Activated CD8-positive, alpha-beta memory T cell treated with anti-CD3 and anti-CD28 coated beads for 24 hours (primary cell): ENCODE results near the gene TRPV2.
"Not testable (repeated sequence)": the region's sequence is repeated elsewhere in the genome, so short reads cannot be mapped to it uniquely, and the experiment has no call there.

Experiments
- DNase-seq: peaks from one replicate; pipeline ENCODE4 v3.0.0-alpha.2; 2020

TRPV2 gene

DNA sequence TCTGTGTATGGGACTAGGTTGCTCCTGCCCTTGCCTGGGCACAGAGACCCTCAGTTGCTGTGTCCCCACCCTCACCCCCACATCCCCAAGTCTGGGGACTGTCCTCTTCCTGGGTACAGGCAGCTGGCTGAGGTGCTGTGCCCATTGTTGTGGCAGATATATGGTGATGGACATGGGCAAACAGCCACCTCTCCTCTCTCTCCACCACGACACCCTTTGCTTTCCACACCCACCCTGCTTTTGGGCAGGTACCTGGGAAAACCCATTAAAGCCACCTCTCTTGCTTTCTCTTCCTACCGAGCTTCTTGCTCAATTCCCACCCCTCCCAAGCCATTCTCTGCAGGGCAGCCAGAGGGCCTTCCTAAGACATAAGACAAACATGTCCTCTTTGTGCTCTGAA lies 21.7 kb downstream of the TRPV2 start:
- DNase-seq: no peak

DNA sequence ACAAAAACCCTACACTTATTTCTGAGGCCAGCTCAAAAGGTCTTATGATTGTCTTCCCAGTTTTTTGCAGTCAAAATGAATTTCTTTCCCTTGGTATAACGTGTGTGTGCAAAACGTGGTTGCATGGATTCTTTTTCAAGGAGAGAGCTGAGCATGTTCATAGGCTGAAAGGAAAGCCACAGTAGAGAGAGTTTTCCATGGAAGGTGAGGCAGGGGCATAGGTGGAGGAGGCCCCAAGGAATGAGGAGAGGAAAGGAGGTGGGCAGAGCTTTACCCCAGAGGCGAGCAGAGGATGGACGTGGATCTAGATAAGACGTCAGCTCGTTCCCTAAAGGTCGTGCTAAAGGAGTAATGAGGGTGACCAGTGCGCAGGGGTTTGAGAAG lies 22.8 kb downstream of the TRPV2 start:
- no peak for DNase-seq

- peak; percentile 94 for DNase-seq
Observed at GRCh38 chr17:16438557-16439302, 23.4 kb downstream of the TRPV2 start.

- DNase-seq: peak; percentile 86
Observed at GRCh38 chr17:16439303-16439791, 24.0 kb downstream of the TRPV2 start.

GRCh38 chr17:16439811-16440351 lies 24.5 kb downstream of the TRPV2 start:
- peak; percentile 77 for DNase-seq

- DNase-seq: not testable (repeated sequence)
Observed at GRCh38 chr17:16440354-16440753, 25.0 kb downstream of the TRPV2 start.

GRCh38 chr17:16440901-16441629 lies 25.7 kb downstream of the TRPV2 start:
- no peak for DNase-seq

DNA sequence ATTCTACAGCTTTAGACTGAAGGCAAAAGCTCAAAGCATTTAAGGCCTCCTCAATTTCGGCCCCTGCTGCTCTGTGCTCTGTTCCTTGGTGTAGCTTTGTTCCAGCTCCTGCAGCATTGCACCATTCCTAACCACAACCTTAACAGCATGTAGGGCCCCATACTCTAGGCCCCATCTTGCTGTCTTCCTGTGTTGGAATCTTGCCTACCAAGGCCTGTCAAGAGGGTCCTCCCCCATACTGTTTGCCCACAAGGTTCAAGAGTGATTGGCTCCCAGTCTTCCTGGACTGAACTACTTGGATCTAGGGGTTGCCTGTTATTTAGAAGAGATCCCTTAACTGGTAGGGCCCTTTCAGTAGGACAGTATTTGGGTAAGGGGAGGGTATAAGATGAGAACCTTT lies 26.8 kb downstream of the TRPV2 start:
- DNase-seq: peak; percentile 70

- DNase-seq: peak; percentile 77
Observed at GRCh38 chr17:16442594-16443510, 27.5 kb downstream of the TRPV2 start.

DNA sequence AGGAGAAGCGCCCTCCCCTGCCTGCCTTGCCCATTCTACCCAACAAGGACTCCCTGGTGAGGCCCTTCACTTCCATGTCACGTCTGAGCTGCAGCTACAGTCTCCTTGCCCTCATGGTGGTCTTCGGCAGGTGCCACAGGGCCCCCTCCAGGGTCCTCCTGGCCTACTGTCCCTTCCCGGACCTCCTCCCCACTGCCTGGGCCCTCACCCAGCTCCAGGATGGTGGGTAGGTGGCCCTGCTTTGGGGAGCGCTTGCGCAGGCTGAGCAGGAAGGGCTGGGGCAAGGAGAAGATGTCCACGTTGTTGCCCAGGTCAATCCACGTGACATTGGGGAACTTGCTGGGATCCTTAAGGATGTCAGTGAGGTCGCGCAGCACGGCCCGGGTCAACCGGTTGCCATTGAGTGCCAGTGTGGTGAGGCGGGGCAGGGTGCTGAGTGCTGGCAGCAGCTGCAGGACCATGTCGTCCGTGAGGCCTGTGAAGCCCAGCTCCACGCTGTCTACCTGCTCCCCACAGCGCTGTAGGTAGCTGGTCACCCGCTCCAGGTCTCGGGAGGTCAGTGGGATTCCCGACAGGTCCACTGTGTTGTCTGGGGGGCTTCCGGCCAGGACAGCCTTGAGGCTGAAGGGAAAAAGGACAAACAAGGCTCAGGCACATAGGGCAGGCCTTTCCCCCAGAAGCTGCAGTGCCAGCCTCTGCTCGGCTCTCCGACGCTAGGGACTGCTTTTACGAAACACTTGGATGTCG lies 28.3 kb downstream of the TRPV2 start:
- peak; percentile 82 for DNase-seq

DNA sequence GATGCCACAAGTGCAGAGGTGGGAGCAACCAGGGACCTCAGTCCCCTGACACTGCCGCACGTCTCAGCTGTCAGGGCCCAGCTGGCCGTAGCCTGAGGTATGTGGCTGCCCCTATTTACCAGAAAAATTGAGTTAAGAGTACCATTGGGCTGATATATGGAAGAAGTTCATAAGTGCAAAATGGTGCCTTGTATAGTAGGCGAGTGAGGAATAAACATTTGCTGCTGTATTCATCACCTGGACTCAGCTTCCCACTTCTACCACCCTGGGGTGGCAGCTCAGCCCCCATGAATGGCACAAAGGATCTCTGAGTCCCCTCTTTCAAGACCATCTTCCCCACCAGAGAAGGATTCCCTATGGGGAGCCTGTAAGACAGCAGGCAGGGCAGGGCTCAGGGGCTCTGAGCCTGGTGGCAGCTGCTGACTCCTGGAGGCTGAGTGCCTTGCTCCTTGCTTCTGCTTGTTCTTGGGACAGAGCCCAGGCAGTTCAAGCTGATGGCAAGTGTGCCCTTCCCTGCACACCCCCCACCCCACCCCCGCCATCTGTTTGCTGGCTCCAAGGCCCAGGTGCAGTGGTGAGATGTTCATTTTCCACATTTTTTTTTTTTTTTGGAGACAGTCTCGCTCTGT lies 29.0 kb downstream of the TRPV2 start:
- peak; percentile 78 for DNase-seq

DNA sequence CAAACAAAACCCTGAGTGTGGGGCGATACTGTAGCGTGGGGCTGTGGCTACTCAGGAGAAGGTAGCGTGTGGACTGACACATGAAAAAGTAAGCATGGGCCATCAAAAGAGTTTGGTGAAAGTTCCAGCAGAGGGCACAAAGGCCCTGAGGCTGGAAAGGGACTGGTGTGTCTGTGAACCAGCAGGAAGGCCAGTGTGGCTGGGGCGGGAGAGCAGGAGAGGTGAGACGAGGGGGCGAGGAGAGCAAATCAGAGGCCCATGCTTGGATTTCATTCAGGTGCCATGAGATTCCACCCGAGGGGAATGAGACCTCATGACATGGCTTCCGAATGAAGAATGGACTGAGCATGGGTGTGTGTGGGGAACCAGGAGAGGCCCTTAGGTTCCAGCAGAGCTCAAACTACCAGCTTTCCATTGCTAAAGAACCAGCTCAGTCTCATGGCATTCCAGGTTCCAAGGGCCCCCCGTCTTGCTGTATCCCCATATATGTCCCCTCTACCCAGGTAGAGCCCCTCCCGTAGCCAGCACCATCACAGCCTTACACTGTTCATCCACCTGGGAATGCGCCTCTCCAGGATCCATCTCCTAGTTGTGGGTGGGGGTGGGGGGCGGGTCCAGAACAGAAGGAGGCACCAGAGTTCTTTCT lies 31.1 kb downstream of the TRPV2 start:
- DNase-seq: peak; percentile 66

DNA sequence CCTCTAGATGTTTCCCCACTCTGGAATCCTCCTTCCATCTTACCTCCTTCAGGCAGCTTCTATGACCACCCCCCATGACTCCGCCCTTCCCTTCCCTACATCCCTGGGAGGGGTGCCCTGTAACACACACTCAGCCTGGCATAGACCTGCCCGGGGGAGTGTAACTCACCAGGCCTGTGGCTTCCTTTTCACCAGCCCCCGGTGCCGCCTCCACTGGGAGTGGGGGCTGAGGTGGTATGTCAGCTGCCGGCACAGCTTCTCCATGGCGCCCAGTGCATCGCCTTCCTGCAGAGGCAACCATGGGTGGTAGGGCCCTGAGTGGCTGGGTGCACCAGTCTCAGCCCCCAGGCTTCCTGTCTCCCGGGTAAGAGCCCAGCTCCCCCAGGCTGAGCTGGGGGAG lies 32.3 kb downstream of the TRPV2 start:
- no peak for DNase-seq

- DNase-seq: no peak
Observed at GRCh38 chr17:16448490-16448889, 33.1 kb downstream of the TRPV2 start.

GRCh38 chr17:16449121-16449570 lies 33.8 kb downstream of the TRPV2 start:
- DNase-seq: no peak

- no peak for DNase-seq
Observed at GRCh38 chr17:16450028-16450427, 34.7 kb downstream of the TRPV2 start.

DNA sequence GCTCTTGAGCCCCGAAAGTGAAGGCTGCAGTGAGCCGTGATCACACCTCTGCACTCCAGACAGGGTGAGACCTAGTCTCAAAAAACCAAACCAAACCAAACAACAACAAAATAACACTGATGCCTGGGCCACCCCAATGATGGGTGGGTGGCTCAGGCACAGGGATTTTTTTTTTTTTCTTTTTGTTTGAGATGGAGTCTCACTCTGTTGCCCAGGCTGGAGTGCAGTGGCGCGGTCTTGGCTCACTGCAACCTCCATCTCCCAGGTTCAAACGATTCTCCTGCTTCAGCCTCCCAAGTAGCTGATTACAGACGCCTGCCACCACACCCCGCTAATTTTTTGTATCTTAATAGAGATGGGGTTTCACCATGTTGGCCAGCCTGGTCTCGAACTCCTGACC lies 36.9 kb downstream of the TRPV2 start:
- not testable (repeated sequence) for DNase-seq

DNA sequence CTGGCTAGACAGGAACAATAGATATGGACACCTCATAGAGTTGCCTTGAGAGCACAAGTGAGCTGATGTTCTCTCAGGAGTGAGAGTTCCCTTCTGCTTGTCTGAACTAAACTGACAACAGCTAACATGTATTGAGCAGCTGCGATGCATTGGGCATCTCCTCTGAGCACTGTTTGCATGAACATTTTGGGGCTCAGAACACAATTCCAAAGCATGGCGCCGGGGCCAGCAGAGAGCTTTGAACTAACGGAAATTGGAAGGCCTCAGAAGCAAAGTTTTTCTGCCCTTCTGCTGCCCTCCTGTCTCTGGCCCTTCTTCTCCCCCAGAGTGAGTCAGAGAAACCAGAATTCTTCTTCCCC lies 38.1 kb downstream of the TRPV2 start:
- no peak for DNase-seq

DNA sequence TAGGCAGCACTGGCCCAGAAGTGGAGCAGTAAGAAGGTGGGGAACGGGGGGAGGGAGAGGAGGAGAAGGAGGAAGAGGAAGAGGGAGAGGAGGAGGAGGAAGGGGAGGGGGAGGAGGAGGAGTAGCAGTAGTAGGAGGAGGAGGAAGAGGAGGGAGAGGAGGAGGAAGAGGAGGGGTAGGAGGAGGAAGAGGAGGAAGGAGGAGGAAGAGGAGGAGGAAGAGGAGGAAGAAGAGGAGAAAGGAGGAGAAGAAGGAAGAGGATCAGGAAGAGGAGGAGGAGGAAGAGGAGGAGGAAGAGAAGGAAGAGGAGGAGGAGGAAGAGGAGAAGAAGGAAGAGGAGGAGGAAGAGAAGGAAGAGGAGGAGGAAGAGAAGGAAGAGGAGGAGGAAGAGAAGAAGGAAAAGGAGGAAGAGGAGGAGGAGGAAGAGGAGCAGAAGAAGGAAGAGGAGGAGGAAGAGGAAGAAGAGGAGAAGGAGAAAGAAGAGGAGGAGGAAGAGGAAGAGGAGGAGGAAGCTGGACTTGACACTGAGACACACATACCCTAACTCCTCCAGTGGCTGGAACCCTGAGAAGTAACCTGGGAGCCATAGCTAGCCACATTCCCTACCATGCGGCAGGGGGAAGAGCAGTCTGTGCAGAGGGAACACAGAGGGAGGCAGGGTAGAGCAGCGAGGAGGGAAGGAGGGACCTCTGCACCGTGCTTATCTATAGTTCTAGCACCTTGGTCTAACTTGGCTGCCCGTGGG lies 40.8 kb downstream of the TRPV2 start:
- DNase-seq: no peak

DNA sequence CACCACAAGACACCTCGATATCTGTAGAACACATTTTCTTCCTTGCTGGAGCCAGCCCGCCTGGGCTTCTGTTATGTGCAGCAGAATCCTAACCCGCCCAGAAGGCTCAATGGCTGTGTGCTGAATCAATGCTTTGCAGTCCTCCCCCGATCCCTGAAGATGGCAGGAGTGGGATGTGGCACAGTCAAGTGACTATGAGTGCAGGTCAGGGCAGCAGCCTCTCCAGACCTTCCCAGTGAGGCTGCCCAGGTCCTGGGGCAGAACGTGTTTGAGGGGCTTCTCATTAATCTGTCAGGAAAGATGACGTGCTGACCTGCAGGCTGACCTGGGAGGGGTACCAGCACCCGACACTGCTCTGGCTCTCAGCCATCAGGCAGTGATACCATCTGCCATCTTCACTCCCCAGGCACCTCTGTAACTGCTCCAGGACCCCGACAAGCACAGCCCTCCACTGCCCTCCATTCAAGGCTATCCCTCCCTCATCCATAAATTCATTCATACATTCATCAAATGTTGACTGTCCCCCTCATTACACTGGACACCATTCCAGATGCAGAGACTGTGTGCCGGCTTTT lies 41.5 kb downstream of the TRPV2 start:
- DNase-seq: no peak
